GM12801 (cell line): Measurements from ENCODE around the gene RPS25.

Experiments
- CTCF ChIP-seq: IDR thresholded peaks from one replicate; pipeline ENCODE4 v1.5.1; 2011; ENCODE audit warnings: control low read depth; ENCODE audit not compliant: insufficient read length; ENCODE audit errors: extremely low read depth

Gene RPS25

GRCh38 chr11:119026970-119027369, 8.8 kb upstream of the RPS25 start:
- no peak for TF ChIP-seq CTCF

GRCh38 chr11:119025978-119026766, 8.0 kb upstream of the RPS25 start:
- no peak for TF ChIP-seq CTCF

DNA sequence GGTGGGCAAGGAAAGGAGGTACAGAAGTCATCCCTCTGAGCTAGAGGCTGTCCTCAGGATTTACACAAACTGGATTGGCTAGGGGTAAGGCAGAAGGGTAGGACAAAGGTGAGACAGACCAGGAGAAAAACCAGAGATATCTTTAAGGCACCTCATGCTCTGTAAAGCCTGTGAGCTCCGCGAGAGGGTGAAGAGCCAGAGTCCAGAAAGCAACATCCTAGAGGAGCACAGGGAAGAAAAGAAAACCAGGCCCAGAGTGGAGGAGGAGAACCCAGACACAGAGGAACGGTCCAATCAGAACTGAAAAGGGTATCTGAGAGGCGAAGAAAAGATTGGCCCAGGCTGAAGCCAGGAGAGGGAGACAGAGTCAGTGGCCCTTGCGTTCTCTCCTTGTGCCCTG, 7.4 kb upstream of the RPS25 start:
- TF ChIP-seq CTCF, result no peak

- TF ChIP-seq CTCF, result no peak
These were observed 6.9 kb upstream of the RPS25 start for GRCh38 chr11:119025099-119025473.

DNA sequence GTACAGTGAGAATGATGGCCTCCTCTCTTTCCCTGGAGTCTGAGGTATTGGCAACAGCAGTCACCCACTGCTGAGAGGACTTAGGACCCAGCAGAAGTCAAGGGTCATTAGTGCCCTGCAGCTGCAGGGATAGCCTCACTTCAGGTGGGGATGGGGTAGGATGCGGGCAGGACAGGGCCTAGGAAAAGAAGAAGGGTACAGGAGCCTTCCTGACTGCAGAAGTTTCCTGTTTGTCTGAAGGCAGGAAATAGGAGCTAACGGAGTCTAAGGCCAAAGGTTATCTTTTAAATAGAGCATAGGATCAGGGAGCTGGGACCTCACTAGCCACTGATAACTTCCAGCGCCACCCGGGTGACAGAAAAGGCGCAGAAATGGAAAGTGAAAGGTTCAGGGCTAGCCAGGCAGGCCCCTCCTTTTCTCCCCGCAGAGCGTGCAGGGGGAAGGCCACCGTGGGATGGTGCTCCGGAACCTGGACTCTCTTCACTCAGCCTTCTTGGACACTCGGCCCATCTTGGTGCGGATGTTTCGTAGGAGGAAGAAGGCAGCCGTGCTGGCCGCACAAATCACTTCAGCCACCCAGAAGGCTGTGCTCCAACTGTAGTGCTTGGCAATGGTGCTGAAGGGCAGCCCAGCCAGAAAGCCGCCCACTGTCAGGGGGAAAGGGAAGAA, 6.4 kb upstream of the RPS25 start:
- TF ChIP-seq CTCF, result no peak

GRCh38 chr11:119023741-119024140, 5.6 kb upstream of the RPS25 start:
- no peak for TF ChIP-seq CTCF

GRCh38 chr11:119021631-119022030, 3.5 kb upstream of the RPS25 start:
- no peak for TF ChIP-seq CTCF
